OCI-LY7 (cell line): Measurements from ENCODE around the gene PLXNA4.

ENCODE experiments used
- CTCF ChIP-seq: fragments of 200-600 bp; sonication (generic); conservative IDR thresholded peaks from 2 replicates; pipeline ENCODE4 v1.5.1; 2014; ENCODE audit warnings: mild to moderate bottlenecking, antibody characterized with exemption, low read length, moderate library complexity, mixed read lengths
- EZH2phosphoT487 ChIP-seq: fragments of 200-600 bp; sonication (generic); IDR thresholded peaks from 2 replicates; pipeline ENCODE4 v1.6.1; 2018; ENCODE audit warnings: low read depth, borderline replicate concordance, mild to moderate bottlenecking, mixed run types, antibody characterized with exemption, low read length, moderate library complexity, mixed read lengths

GRCh38 chr7:132103718-132104117 is 472.6 kb downstream of the PLXNA4 start:
- no peak for TF ChIP-seq CTCF
- no peak for TF ChIP-seq EZH2phosphoT487
